SJCRH30 (cell line): ENCODE results near the gene JHY. TPM values are rescaled to one million over a fixed set of nuclear protein-coding genes. Genes with fewer than 3 reads are reported as not detected.
A peak's percentile ranks its signal among the peaks of the same experiment; 100 is the strongest.
"Not testable (repeated sequence)": the region's sequence is repeated elsewhere in the genome, so short reads cannot be mapped to it uniquely, and the experiment has no call there.

Experiments
- DNase-seq, 2 experiments: peaks; one replicate each; pipeline ENCODE4 v3.0.0-alpha.2; 2015 to 2020
- H3K27ac ChIP-seq: fragments of 250-450 bp; sonication (Bioruptor Pico); 2 replicates; pipeline ENCODE4 v1.5.1; 2020; ENCODE audit warnings: mild to moderate bottlenecking, moderate library complexity
- H3K27me3 ChIP-seq: fragments of 250-450 bp; sonication (Bioruptor Pico); 2 replicates; pipeline ENCODE4 v1.5.1; 2020; ENCODE audit warnings: mild to moderate bottlenecking, moderate library complexity
- H3K36me3 ChIP-seq: fragments of 250-450 bp; sonication (Bioruptor Pico); 2 replicates; pipeline ENCODE4 v1.5.1; 2020; ENCODE audit warnings: mild to moderate bottlenecking, moderate library complexity
- H3K4me1 ChIP-seq: fragments of 250-450 bp; sonication (Bioruptor Pico); 2 replicates; pipeline ENCODE4 v1.5.1; 2020; ENCODE audit warnings: mild to moderate bottlenecking, moderate library complexity
- H3K4me3 ChIP-seq: fragments of 250-450 bp; sonication (Bioruptor Pico); 2 replicates; pipeline ENCODE4 v1.5.1; 2020; ENCODE audit warnings: mild to moderate bottlenecking, moderate library complexity
- H3K9me3 ChIP-seq: fragments of 250-450 bp; sonication (Bioruptor Pico); replicated peaks from 2 replicates; pipeline ENCODE4 v1.5.1; 2020; ENCODE audit warnings: mild to moderate bottlenecking, moderate library complexity
- total RNA-seq: library from RNA; depleted of rRNA; stranded (reverse); fragments of >200 nt; shearing (Covaris generic); gene quantifications from 2 replicates; pipeline ENCODE4 v1.2.3, GENCODE V29; 2014

JHY gene
- total RNA-seq, 1 experiment from 2014 or later: not detected

DNA sequence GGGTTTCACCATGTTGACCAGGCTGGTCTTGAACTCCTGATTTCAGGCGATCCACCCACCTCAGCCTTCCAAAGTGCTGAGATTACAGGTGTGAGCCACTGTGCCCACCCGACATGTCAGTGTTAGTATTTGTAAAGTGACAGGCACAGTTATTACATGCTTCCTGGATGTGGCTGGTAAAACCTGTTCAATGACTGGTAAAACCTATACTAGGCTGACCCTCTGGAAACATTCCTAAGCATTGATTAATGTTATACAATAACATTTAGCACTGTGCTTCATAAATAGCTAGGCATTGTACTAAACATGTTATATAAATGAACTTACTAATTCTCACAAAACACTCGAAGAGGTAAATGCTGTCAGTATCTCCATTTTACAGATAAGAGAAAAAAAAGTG is 20.9 kb upstream of the JHY start:
- no peak overlapping the region for H3K4me3 ChIP-seq
- H3K27ac ChIP-seq: no peak overlapping the region
- no peaks in the 10 kb centered on the region for H3K9me3 ChIP-seq
- H3K4me1 ChIP-seq: no peaks in the 10 kb centered on the region
- H3K27me3 ChIP-seq: peaks cover 3% of the 10 kb centered on the region; the same call in 1 of the 2 replicates
- no peak for DNase-seq
- H3K36me3 ChIP-seq: no peaks in the 10 kb centered on the region

DNA sequence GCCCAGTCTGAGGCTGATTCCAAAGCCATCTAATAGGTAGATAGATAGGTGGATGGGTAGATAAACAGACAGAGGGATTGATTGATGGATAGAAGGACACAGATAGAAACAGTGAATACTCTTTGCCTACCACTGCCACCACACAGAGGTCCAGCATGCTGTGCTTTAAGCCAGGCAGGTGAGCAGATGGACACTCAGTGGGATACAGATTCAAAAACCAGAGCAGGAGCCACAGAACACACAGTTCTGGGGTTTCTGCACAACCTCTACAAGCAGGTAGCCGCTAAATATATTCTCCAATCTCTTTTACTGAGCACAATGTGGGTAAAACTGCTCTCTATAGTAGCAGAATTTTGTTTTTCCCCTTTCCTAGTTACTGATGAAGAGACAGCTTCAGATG is 20.5 kb upstream of the JHY start:
- H3K4me3 ChIP-seq: no peak overlapping the region
- H3K9me3 ChIP-seq: no peaks in the 10 kb centered on the region
- H3K36me3 ChIP-seq: no peaks in the 10 kb centered on the region
- no peak for DNase-seq
- H3K4me1 ChIP-seq: no peaks in the 10 kb centered on the region
- no peak overlapping the region for H3K27ac ChIP-seq
- H3K27me3 ChIP-seq: peaks cover 3% of the 10 kb centered on the region; the same call in 1 of the 2 replicates

- not testable (repeated sequence) for H3K36me3 ChIP-seq, H3K9me3 ChIP-seq, H3K27me3 ChIP-seq, H3K27ac ChIP-seq, DNase-seq, H3K4me3 ChIP-seq, H3K4me1 ChIP-seq
These were observed 19.4 kb upstream of the JHY start for GRCh38 chr11:122863154-122863553.

GRCh38 chr11:122863704-122864326 is 18.7 kb upstream of the JHY start:
- Histone ChIP-seq H3K36me3 (no peaks in the 10 kb centered on the region), H3K4me3 (no peak overlapping the region), H3K4me1 (no peaks in the 10 kb centered on the region), H3K9me3 (no peaks in the 10 kb centered on the region), H3K27ac (no peak overlapping the region), H3K27me3 (peaks cover 3% of the 10 kb centered on the region; the same call in 1 of the 2 replicates)
- peak in 1 of 2 experiments; percentile 44 for DNase-seq

DNA sequence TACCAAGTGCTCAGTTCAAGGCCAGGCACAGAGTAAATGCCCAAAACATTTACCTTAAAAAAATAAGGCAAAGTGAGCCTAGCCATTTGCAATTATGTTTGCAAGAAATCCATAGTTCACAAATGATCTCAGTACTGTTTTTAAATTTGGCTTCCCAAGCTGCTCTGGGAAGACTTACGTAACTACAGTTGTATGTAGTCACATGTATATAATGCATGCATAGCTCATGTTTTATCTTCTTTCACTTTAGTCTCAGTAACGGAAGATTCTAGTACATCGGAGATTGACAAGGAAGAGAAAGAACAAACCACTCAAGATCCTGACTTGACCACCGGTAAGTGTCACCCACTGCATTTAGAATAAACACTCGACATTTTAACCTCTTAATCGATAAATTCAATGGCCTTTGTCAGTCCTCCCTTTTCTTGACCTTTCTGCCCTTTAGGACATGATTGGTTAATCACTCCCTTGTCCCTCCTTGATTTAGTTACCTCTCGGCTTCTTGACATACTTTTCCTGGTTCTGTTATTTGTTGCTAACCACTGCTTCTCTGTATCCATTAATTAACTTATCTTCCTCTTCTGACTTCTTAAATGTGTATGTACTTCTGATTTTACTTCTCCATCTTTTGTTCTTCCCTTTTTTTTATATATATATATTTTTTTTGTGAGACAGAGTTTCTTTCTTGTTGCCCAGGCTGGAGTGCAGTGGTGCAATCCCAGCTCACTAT is 18.0 kb upstream of the JHY start:
- H3K4me3 ChIP-seq: no peak overlapping the region
- H3K27me3 ChIP-seq: peaks cover 3% of the 10 kb centered on the region; the same call in 1 of the 2 replicates
- H3K9me3 ChIP-seq: no peaks in the 10 kb centered on the region
- DNase-seq: no peak
- H3K27ac ChIP-seq: no peak overlapping the region
- H3K36me3 ChIP-seq: no peaks in the 10 kb centered on the region
- no peaks in the 10 kb centered on the region for H3K4me1 ChIP-seq

GRCh38 chr11:122869622-122870021 is 12.9 kb upstream of the JHY start:
- H3K27me3 ChIP-seq: no peaks in the 10 kb centered on the region
- no peaks in the 10 kb centered on the region for H3K4me1 ChIP-seq
- H3K9me3 ChIP-seq: no peaks in the 10 kb centered on the region
- no peak overlapping the region for H3K4me3 ChIP-seq
- no peak for DNase-seq
- H3K27ac ChIP-seq: no peak overlapping the region
- H3K36me3 ChIP-seq: no peaks in the 10 kb centered on the region

DNA sequence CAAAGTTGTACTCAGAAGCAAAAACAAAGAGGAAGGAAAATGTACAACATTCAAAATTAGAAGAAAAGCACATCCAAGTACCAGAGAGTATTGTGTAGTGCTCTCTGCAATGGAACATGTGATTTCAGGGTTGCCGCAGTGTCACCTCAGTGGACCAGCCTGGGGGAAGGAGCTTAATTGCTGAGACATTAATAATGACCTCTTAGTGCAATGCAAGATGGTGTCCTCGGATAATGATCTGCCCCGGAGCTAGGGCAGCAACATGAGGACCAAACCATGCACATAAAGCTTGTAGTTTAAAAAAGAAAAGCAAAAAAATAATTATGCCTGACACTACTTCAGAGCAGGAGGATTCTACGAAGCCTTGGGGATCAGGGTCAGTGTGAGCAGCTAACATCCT is 11.3 kb upstream of the JHY start:
- Histone ChIP-seq H3K4me1 (no peaks in the 10 kb centered on the region), H3K27me3 (no peaks in the 10 kb centered on the region), H3K27ac (no peak overlapping the region), H3K9me3 (no peaks in the 10 kb centered on the region), H3K36me3 (no peaks in the 10 kb centered on the region), H3K4me3 (no peak overlapping the region)
- DNase-seq: no peak

GRCh38 chr11:122872046-122872445 is 10.5 kb upstream of the JHY start:
- no peaks in the 10 kb centered on the region for H3K4me1 ChIP-seq
- no peaks in the 10 kb centered on the region for H3K27me3 ChIP-seq
- no peaks in the 10 kb centered on the region for H3K36me3 ChIP-seq
- H3K9me3 ChIP-seq: no peaks in the 10 kb centered on the region
- no peak overlapping the region for H3K27ac ChIP-seq
- H3K4me3 ChIP-seq: no peak overlapping the region
- no peak for DNase-seq

DNA sequence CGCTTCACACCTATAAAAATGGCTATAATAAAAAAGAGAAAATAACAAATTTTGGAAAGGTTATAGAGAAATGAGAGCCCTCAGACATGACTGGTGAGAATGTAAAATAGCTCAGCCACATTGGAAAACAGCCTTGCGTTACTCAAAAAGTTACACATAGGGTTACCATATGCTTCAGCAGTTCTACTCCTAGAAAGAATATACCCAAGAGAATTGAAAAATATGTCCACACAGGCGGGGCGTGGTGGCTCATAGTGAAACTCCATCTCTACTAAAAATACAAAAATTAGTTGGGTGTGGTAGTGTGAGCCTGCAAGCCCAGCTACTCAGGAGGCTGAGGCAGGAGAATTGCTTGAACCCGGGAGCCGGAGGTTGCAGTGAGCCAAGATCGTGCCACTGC is 7.6 kb upstream of the JHY start:
- no peak for DNase-seq
- Histone ChIP-seq H3K4me3 (no peak overlapping the region), H3K27me3 (no peaks in the 10 kb centered on the region), H3K4me1 (no peaks in the 10 kb centered on the region), H3K9me3 (no peaks in the 10 kb centered on the region), H3K36me3 (no peaks in the 10 kb centered on the region), H3K27ac (no peak overlapping the region)

DNA sequence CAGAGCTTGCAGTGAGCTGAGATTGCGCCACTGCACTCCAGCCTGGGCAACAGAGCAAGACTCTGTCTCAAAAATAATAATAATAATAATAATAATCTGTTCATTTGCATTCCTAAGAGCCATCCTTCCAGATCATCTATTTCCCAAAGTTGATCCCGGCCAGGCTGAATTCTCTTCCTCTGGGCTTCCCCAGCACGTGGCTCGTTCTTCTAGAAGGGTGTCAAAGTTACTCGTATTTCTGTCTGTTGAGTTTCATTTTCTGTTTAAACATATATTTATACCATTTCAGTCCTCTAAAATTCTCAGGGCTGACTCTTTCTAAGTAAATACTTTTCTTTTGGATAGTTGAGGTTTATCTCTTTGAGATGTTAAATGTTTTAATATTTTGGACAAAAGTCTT is 4.8 kb upstream of the JHY start:
- Histone ChIP-seq H3K36me3 (no peaks in the 10 kb centered on the region), H3K4me1 (no peaks in the 10 kb centered on the region), H3K4me3 (no peak overlapping the region), H3K27me3 (no peaks in the 10 kb centered on the region), H3K9me3 (no peaks in the 10 kb centered on the region), H3K27ac (no peak overlapping the region)
- no peak for DNase-seq

DNA sequence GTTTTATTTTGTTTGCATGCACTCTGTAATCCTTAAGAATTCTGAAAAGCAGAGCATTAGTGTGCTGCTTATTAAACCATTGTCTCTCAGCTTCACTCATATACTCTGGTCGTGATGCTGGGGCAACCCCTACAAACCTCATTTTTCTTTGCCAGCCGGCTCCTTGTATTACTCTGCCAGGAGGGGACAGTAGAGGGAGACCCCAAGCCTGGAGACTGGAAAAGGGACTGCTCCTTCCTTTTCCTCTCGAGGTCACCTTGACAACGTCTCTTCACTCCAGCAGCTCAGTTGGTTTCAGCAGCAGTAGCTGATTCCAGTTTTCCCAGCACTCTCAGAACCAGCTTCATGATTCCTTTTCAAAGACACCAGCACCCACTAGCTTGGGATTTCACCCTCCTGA is 2.8 kb upstream of the JHY start:
- Histone ChIP-seq H3K36me3 (no peaks in the 10 kb centered on the region), H3K27ac (no peak overlapping the region), H3K4me1 (no peaks in the 10 kb centered on the region), H3K4me3 (no peak overlapping the region), H3K27me3 (no peaks in the 10 kb centered on the region), H3K9me3 (no peaks in the 10 kb centered on the region)
- no peak for DNase-seq

GRCh38 chr11:122882857-122883645 is 492 bp downstream of the JHY start:
- Histone ChIP-seq H3K4me3 (no peak overlapping the region), H3K9me3 (no peaks in the 10 kb centered on the region), H3K27ac (no peak overlapping the region), H3K27me3 (no peaks in the 10 kb centered on the region), H3K36me3 (no peaks in the 10 kb centered on the region), H3K4me1 (no peaks in the 10 kb centered on the region)
- peak in 1 of 2 experiments; percentile 3 for DNase-seq

DNA sequence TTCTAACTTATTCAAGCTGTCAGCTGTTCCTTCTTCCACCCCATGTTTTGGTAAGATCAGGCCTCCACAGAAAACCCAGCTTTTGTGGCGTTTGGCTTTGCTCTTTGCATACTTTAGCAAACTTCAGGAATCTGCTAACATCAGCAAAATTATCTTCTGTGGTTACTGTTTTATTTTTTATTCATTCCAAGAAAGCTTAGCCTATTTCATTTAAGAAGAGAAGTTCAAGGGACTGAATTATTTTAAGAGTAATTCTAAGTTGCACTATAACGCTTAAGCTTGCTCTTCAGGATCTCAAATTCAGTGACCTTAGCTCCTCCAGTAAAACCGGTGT is 1.1 kb downstream of the JHY start:
- no peak for DNase-seq
- Histone ChIP-seq H3K4me1 (no peaks in the 10 kb centered on the region), H3K27me3 (no peaks in the 10 kb centered on the region), H3K9me3 (no peaks in the 10 kb centered on the region), H3K27ac (no peak overlapping the region), H3K4me3 (no peak overlapping the region), H3K36me3 (no peaks in the 10 kb centered on the region)

DNA sequence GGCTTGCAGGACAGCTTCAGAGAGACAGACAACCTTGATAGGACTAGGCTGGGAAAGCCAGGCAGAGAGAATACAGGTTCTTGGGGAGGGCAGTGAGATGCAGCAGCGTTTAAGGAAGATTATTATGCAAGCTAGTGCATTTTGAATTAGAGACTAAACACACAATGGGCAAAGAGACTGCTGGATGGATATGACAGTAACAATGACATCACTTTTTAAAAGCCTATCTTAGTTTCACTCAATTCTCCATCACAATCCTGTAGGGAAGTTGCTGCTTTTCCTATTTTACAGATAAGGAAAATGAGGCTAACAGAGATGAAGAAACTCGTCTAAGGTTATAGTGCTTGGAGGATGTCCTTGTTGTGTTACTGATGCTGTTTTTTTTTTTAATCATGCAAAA is 5.6 kb downstream of the JHY start:
- H3K4me1 ChIP-seq: no peaks in the 10 kb centered on the region
- no peak overlapping the region for H3K4me3 ChIP-seq
- no peaks in the 10 kb centered on the region for H3K9me3 ChIP-seq
- no peak overlapping the region for H3K27ac ChIP-seq
- H3K36me3 ChIP-seq: no peaks in the 10 kb centered on the region
- no peak for DNase-seq
- no peaks in the 10 kb centered on the region for H3K27me3 ChIP-seq

DNA sequence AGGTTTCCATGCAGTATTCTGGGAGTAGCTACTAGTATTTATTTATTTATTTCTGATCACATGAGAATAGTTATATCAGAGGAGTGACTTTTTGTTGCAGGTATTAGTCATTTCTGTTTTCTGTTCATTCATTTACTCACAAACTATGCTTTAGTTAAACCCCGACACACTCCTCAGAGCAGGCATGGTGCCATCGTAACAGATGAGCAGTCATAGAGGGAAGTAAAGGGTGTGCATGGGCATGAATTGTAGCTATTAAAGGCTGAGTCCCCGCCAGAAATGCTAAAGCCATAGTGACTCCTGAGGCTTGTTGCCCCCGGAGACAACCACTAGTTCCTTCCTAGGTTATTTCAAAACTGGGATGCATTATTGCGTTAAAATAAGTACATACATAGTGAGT is 10.6 kb downstream of the JHY start:
- Histone ChIP-seq H3K36me3 (no peaks in the 10 kb centered on the region), H3K4me3 (no peak overlapping the region), H3K4me1 (no peaks in the 10 kb centered on the region), H3K27me3 (no peaks in the 10 kb centered on the region), H3K9me3 (no peaks in the 10 kb centered on the region), H3K27ac (no peak overlapping the region)
- DNase-seq: no peak
